ENCODE data around the gene PCBP1. TPM values are rescaled to one million over a fixed set of nuclear protein-coding genes. Genes with fewer than 3 reads are reported as not detected.

PCBP1 gene
- total RNA-seq, 6 experiments from 2014 or later: 147 to 220 (median 178) TPM

- Histone ChIP-seq H3K27me3 (no peaks in the 10 kb centered on the region), H3K4me1 (peaks cover 0 to 8% (median 0%) of the 10 kb centered on the region in 4 donors), H3K27ac (no peak overlapping the region), H3K4me3 (no peak overlapping the region), H3K36me3 (no peaks in the 10 kb centered on the region), H3K9me3 (no peaks in the 10 kb centered on the region)
- 95% methylated on average over 4 of the region's 4 CpGs for WGBS (ENCODE audit: insufficient coverage, low coverage, low lambda C conversion rate, missing lambda C conversion rate)
- no peak for ATAC-seq
- TF ChIP-seq POLR2A (IDR thresholded peaks at IDR 0.05) (no peak), CTCF (IDR thresholded peaks at IDR 0.05) (no peak)
- intact Hi-C loops (cut with DNase I): no loop called here
- no peak for DNase-seq
These were observed 35.2 kb downstream of the PCBP1 start for GRCh38 chr2:70122470-70122869.

- TF ChIP-seq POLR2A (IDR thresholded peaks at IDR 0.05): no peak
- TF ChIP-seq CTCF (IDR thresholded peaks at IDR 0.05): no peak
- Histone ChIP-seq H3K27me3 (no peaks in the 10 kb centered on the region), H3K4me1 (peaks cover 0 to 8% (median 0%) of the 10 kb centered on the region in 4 donors), H3K9me3 (no peaks in the 10 kb centered on the region), H3K36me3 (no peaks in the 10 kb centered on the region), H3K4me3 (peak overlapping the region in 2 of 3 donors; percentile 58 to 66), H3K27ac (peak overlapping the region; percentile 98 to 100 (median 100))
- DNase-seq (no peak), ATAC-seq (no peak)
- WGBS (ENCODE audit: insufficient coverage, low coverage, low lambda C conversion rate, missing lambda C conversion rate): 70% methylated on average over 18 of the region's 20 CpGs
- intact Hi-C loops (cut with DNase I): no loop called here
These were observed 36.0 kb downstream of the PCBP1 start for GRCh38 chr2:70123051-70123828.

GRCh38 chr2:70123829-70124116 is 36.5 kb downstream of the PCBP1 start:
- Histone ChIP-seq H3K4me3 (peak overlapping the region in 2 of 3 donors; percentile 58 to 66), H3K4me1 (peaks cover 0 to 8% (median 0%) of the 10 kb centered on the region in 4 donors), H3K27ac (peak overlapping the region; percentile 98 to 100 (median 100)), H3K36me3 (no peaks in the 10 kb centered on the region), H3K9me3 (no peaks in the 10 kb centered on the region), H3K27me3 (no peaks in the 10 kb centered on the region)
- no peak for DNase-seq
- WGBS (ENCODE audit: insufficient coverage, low coverage, low lambda C conversion rate, missing lambda C conversion rate): 32% methylated on average over 10 of the region's 11 CpGs
- no peak for ATAC-seq
- no peak for TF ChIP-seq CTCF (IDR thresholded peaks at IDR 0.05)
- TF ChIP-seq POLR2A (IDR thresholded peaks at IDR 0.05): no peak
- intact Hi-C loops (cut with DNase I): no loop called here

- H3K36me3 ChIP-seq: no peaks in the 10 kb centered on the region
- ATAC-seq (peak; percentile 58 to 70 (median 70)), DNase-seq (peak; percentile 71 to 79 (median 73))
- intact Hi-C loops (cut with DNase I): no loop called here
- H3K27me3 ChIP-seq: no peaks in the 10 kb centered on the region
- H3K27ac ChIP-seq: peak overlapping the region; percentile 98 to 100 (median 100)
- H3K4me1 ChIP-seq: peaks cover 0 to 8% (median 0%) of the 10 kb centered on the region in 4 donors
- WGBS (ENCODE audit: insufficient coverage, low coverage, low lambda C conversion rate, missing lambda C conversion rate): 0% methylated on average over 9 of the region's 36 CpGs
- TF ChIP-seq POLR2A (IDR thresholded peaks at IDR 0.05) (peak; percentile 36), CTCF (IDR thresholded peaks at IDR 0.05) (no peak)
- H3K9me3 ChIP-seq: no peaks in the 10 kb centered on the region
- peak overlapping the region; percentile 45 to 66 (median 58) for H3K4me3 ChIP-seq
These were observed 37.8 kb downstream of the PCBP1 start for GRCh38 chr2:70124983-70125480.
